GM18909 (cell line): ENCODE results near the gene L1CAM.

Experiments used
- ATAC-seq: cut with Tn5 transposase; IDR thresholded peaks from one replicate; pipeline ENCODE4 v1.9.1; 2021; ENCODE audit warnings: mild to moderate bottlenecking; ENCODE audit not compliant: unreplicated experiment, poor library complexity

The L1CAM gene

GRCh38 chrX:153868576-153869472 lies 17.1 kb downstream of the L1CAM start:
- ATAC-seq: no peak

DNA sequence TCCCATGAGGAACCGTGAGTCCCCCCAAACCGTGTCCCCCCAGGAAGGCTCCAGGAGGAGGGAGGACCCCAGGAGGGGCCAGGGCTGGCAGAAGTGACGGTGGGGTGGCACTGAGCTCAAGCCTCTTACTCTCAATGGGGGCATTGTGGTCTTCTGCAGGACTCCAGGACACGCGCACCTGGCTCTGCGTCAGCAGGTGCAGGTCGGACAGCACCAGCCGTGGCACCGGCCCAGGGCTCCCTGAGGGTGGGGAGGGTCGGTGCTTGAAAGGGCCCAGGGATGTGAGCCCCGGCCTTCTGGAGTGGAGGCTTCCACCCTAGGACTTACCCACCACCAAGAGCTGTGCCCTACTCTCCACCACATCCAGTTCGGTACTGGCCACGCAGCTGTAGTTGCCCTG lies 18.3 kb downstream of the L1CAM start:
- ATAC-seq: no peak

DNA sequence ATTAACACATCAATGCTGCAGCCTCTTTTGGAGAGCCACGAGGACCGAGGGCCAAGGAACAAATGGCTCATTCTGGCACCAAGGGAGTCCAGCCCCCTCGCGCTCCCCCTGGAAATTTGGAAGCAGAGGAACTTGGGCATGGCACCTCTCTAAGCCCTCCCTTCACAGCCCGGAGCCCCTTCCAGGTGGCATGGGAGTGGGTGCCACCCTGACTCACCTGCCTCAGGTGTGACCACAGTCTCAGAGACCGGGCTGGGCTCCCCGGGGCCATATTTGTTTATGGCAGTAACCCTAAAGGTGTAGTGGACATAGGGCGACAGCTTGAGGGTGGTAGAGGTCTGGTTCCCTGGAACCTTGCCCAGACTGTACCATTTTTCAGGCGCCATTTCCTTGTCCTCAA lies 18.8 kb downstream of the L1CAM start:
- ATAC-seq: no peak

DNA sequence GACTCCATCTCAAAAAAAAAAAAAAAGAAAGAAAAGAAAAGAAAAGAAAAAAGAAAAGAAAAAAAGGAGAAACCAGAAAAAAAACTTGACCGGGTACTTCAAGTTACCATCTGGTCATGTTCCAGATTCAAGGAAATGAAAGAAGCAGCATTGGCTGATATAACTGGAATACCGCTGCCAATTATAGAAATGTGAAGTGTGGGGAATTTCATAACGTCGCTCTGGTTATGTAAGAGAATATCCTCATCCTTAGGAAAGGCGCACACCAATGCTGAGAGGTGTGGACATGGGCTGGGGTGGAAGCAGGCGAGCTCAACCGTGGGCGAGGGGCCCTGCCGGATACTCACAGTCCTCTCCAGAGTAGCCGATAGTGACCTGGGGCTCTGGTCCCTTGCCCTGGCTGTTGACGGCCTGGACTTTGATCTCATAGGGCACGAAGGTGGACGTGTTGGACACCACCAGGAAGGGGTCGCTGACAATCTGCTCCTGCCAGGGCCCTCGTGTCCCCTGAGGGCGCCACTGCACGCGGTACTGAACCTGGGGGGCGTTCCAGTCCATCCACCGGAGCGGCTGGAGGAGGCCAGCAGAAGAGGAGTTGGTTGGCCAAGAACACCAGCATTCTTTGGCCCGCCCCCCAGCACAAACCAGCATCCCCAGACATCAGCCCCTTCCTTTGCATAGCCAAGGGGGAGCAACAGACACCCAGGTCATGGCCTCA lies 19.5 kb downstream of the L1CAM start:
- ATAC-seq: no peak

DNA sequence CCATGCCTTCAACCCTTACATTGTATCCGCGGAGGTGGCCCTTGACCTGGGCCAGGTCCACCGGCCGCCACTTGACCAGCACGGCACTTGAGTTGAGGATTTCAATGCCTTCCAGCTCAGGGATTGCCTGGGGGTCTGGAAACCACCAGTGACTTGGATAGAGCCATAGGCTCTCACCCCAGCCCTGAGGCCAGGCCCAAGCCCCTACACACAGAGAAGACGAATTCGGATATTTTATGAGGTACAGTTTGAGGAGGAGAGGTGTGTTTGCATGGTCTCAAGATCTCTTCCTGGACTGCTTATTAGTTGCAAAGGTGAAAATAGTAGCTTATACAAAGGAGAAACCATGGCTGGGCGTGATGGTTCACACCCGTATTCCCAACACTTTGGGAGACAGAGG lies 20.3 kb downstream of the L1CAM start:
- ATAC-seq: no peak

GRCh38 chrX:153865321-153865580 lies 20.7 kb downstream of the L1CAM start:
- no peak for ATAC-seq

DNA sequence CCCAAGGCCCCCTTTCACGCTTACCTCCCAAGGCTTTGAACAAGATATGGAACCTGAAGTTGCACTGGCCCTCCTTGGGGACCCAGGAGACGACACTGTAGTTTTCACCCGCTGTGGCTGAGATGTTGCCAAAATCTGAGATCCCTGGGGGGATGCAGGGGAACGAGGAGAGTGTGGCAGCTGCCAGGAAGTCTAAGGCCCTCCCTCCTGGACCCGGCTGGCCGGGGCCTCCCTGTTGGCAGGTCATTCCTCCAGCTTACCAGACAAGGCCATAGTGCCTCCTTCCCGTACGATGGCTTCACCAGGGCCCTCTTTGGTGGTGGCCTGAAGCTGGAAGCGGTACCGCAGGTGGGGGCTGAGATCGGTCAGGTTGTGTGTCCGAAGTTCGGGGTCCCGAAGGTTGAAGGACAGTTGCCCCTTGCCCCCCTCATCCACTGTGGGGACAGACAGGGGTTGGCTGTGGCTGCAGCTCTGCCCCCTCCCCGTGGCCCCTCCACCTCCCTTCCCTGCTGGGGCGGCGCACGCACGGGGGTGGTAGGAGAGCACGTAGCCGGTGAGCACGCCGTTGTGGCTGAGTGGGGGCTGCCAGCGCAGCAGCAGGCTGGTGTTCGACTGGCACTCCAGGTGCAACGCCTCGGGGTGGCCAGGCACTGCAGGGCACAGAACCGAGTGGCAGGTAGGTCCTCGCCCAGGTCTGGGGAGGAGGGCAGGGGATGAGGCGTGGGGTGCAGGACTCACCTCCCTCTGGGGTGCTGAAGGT lies 21.2 kb downstream of the L1CAM start:
- no peak for ATAC-seq

DNA sequence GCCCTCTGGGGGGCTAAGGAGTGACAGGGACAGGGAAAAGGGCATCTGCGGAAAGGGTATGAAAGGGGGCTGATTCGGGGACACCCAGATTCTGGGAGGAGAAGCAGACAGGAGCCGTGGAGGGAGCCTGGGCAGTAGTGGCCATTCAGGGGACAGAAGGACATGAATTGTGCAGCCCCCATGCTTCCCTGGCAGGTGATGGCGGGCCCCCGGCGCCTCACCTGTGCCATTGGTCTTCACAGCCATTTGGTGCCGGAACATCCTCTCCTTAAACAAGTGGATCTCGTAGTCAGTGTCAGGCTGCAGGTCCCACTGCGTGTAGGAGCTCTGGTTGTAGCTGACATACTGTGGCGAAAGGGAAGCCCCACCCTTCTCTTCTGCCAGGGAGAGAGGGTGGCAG lies 21.9 kb downstream of the L1CAM start:
- ATAC-seq: no peak

- no peak for ATAC-seq
Measured at GRCh38 chrX:153863251-153863991, 22.6 kb downstream of the L1CAM start.

DNA sequence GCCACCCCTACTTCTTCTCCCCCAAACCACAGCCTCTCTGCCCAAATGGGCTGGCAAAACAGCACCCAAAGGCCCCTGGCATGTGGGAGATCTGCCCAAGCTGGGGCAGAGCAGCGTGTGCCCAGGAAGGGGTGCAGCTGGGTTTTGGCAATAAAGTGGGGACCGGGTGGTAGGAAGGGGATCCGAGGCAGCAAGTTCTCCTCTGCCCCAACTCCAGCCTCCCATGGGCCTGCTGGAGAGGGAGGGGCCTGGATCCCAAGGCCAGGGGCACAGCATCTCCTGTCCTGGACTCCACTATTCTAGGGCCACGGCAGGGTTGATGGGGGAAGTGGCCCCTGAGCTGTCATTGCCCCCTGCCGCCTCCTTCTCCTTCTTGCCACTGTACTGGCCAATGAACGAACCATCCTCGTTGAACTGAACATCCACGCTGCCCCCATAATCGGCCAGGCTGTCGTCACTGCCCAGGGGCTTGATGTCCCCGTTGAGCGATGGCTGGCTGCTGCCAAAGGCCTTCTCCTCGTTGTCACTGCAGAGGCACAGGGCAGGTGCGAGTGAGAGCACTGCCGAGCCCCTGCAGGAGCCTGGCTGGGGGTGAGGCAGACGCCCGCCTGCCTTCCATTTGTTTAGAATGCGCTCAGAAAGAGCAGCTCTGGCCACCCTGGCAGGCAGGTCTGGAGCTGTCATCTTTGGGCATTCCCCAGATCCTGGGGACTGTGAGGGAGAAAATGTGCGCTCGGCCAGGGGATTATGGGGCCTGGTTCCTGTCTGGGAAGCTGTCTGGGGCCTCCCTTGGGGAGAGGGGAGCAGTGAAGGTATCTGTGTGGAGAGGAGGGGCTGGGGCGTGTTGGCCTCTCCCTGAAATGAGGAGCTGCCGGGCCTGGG lies 23.4 kb downstream of the L1CAM start:
- no peak for ATAC-seq

DNA sequence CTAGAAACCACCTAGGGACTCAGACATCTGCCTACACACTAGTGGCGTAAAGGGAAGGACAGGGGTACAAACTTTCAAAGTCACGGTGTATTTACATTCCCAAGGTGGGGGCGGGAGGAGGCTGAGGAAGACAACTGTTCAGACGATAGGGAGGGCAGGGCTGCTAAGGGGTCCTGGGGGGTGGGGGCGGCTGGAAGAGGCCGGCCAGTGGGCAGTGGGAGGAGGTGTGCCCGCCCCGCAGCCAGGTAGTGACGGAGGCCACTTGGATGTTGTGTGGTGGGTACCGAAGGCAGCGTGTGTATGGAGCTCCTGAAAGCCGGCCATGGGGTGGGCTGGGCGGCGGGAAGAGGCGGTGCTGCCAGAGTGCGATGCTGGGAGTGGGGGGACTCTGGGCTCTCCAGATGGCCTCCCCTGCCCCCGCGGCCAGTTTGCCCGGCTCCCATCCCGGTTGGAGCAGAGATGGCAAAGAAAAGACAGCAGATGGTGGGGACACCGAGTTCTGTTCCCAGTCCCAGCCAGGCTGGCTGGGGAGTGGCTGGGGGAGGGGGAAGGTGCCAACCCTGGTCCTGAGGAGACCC lies 24.2 kb downstream of the L1CAM start:
- ATAC-seq: no peak

DNA sequence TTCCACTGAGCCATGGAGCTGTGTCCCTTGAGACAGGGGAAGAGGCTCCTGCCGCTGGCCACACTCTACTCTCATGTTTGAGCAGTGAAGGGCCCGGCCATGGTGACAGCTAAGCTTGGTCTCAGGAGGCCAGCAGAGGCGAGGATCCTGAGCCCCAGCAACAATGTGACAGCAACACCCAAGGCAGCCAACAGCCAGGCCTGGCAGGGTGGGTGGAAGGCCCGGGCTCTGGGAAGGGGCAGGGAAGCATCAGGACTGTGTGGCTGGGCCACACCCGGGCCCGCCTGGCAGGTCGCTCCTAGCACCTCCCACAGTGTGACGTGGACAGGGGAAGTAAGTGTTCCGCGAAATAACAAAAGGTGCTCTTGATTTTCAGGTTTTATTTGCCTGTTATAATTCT lies 24.8 kb downstream of the L1CAM start:
- ATAC-seq: no peak

- ATAC-seq: no peak
Measured at GRCh38 chrX:153857348-153857903, 28.5 kb downstream of the L1CAM start.

- ATAC-seq: no peak
Measured at GRCh38 chrX:153854702-153855101, 31.3 kb downstream of the L1CAM start.

- ATAC-seq: no peak
Measured at GRCh38 chrX:153853902-153854267, 32.1 kb downstream of the L1CAM start.

DNA sequence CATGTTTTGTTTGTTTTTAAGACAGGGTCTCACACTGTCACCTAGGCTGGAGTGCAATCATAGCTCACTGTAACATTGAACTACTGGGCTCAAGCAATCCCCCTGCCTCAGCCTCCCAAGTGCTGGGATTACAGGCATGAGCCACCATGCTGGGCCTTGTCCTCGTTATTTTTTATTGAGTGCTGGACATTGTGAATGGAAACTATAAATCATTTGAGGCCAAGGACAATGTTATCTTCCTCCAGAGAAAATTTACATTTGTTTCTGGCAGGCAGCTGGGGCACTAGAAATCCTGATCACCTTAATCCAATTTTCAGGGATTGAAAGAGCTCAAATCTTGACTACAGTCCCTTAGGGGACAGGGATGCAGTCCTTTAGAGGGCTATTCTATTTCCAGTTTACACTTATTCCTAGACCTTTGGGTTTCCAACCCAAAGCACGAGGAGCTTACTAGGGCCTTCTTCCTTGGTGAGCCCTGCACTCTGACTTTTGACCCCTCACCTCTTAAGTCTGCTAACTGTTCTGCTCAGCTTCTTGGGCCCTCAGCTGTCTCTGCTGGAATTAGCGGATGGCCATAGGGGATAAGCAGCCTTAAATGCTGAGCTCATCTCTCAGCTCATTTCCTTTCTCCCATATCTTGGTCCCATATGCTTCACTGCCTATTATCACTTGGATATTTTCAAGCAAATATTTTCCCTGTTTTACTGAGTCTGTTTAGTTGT lies 32.6 kb downstream of the L1CAM start:
- ATAC-seq: no peak

DNA sequence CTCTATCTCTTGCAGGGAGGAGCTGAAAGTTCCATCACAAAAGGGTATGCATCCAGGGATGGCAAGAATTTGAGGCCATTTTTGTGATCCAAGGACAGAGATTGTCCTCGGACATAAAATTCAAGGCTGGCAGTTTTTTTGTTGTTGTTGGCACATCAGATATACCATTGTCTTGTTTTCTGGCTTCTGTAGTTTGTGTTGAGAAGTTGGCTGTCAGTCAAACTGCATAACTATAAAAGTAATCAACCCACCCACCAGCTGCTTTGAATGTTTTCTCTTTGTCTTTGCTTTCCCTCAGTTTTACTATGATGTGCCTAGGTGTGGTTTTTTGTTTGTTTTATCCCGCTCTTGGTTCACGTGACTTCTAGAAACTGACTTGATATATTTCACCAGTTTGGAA lies 34.0 kb downstream of the L1CAM start:
- no peak for ATAC-seq

GRCh38 chrX:153848325-153848724 lies 37.6 kb downstream of the L1CAM start:
- ATAC-seq: no peak
